C4-2B (cell line): ENCODE results near the gene KLHL22.
"Not testable (repeated sequence)": the region's sequence is repeated elsewhere in the genome, so short reads cannot be mapped to it uniquely, and the experiment has no call there.

Experiments
- H3K27ac ChIP-seq: fragments of 450-650 bp; 2 replicates; pipeline ENCODE4 v1.5.1; 2017
- ZFX ChIP-seq: fragments of 450-650 bp; IDR thresholded peaks from 2 replicates; pipeline ENCODE4 v1.6.1; 2017
- TF ChIP-seq, protein P1 (sequence below): fragments of 450-650 bp; conservative IDR thresholded peaks from 2 replicates; pipeline ENCODE4 v1.5.1; 2017; ENCODE audit warnings: mild to moderate bottlenecking

KLHL22 gene

DNA sequence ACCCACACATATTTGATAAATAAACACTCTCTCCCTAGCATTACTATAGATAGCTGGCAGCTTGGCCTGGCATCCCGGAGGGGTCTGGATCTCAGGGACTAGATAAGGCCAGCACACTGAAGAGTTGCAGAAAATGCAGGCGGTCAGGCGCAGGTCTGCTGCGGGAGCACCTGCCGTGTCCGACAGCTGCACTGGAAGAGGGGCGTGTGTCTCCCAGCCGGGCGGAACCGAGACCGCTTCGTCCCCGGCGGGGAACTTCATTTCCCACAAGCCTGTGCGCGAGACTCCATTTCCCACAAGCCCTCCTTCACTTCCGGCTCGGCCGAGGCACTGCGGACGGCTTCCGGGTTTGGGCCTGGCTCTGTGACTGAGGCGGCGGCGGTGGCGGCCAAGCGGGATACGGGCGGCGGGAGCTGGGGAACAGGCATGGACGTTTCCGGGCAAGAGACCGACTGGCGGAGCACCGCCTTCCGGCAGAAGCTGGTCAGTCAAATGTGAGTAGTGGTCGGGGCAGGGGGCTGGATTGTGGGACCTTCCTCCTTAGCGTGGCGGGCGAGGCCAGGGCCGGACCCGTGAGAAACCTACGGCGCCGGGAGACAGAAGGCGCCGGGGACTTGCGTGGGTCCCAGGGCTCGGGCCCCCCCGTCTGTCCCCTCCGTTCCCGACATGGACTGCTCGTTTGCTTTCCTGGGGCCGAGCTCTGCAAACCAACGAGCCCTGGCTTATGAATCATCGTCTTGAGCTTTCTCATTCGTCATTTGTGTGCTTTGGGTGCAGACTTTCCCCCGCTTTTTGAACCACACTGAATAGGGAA lies 11.9 kb upstream of the KLHL22 start, which contains the start of gene MED15:
Gene MED15 (plus strand): TSS at position 358 of the 814 bp plus-strand sequence. CDS start 69 bp downstream, at position 427.
- peak within 1 kb of the TSS; percentile 85 for H3K27ac ChIP-seq
- TF ChIP-seq, protein P1, sequence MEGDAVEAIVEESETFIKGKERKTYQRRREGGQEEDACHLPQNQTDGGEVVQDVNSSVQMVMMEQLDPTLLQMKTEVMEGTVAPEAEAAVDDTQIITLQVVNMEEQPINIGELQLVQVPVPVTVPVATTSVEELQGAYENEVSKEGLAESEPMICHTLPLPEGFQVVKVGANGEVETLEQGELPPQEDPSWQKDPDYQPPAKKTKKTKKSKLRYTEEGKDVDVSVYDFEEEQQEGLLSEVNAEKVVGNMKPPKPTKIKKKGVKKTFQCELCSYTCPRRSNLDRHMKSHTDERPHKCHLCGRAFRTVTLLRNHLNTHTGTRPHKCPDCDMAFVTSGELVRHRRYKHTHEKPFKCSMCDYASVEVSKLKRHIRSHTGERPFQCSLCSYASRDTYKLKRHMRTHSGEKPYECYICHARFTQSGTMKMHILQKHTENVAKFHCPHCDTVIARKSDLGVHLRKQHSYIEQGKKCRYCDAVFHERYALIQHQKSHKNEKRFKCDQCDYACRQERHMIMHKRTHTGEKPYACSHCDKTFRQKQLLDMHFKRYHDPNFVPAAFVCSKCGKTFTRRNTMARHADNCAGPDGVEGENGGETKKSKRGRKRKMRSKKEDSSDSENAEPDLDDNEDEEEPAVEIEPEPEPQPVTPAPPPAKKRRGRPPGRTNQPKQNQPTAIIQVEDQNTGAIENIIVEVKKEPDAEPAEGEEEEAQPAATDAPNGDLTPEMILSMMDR, result no peak
- TF ChIP-seq ZFX, result peak; percentile 98

DNA sequence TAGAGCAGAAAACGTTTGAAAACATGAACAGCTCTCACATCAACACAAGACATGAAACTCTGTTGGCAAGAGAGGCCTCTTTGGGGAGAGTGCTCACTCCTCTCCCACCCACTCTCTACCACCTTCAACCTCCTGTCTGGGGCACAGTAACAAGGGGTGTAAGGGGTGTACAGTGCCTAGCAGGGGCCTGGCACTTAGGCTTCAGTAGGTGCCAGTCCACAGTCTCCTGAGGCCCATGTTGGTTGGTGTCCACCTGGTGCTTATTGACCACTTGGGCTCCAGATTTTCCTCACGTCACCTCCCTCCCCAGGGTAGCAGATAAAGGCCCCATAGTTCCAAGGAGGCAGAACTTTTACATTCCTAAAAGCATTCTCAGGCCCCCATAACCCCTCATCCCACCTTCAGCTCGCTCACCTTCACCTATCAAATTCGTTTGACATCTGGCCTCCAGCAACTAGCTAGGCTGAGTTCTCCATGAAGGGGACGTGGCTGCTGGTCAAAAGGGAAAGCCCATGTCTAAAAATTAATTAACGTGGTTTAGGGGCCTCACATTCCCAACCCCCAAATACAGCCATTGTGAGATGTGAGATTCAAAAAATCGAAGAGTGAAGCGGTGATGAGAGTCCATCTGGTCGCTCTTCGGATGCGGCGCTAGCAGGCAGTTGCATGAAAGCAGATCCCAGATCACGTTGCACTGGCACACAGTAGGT lies 11.1 kb upstream of the KLHL22 start:
- no peak for TF ChIP-seq ZFX
- TF ChIP-seq, protein P1, result no peak
- H3K27ac ChIP-seq, result peak overlapping the region; percentile 85

DNA sequence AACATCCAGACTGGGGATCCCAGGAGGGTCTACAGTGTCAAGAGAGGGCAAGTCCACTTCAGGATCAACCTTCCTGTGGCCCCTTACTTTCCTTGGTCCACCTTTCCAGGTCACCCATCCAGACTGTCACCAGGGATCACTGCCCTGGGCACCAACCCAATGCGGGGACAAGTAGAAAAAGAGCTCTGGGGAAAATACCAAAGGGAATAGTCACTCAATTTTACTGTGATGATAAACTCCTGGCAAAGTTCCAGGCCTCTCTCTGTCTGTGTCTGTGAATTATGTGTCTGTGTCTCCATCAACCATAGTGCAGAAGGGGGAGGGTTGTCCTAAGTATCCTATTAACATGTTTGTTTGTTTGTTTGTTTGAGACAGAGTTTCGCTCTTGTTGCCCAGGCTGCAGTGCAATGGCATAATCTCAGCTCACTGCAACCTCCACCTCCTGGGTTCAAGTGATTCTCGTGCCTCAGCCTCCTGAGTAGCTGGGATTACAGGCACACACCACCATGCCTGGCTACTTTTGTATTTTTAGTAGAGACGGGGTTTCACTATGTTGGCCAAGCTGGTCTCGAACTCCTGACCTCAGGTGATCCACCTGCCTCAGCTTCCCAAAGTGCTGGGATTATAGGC lies 8.8 kb upstream of the KLHL22 start:
- H3K27ac ChIP-seq, result not testable (repeated sequence)

DNA sequence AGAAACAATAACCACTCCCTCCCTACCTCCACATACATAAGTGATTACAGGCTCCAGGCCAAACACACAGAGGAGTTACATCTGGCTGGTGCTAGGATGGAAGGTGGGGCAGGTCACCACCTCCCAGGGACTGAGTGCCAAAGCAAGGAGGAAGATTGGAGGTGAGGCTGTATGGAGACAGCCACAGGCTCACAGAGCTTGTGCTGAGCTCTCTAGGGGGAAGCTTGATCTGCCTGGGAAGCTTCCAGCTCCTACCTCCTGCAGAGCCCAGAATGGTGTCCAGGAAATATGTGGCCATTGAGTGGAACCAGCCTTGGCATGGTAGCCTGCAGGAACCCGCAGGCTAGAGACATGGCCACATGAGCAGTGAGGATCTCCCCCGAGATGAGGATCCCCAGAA lies 8.2 kb upstream of the KLHL22 start:
- no peak overlapping the region for H3K27ac ChIP-seq
- TF ChIP-seq ZFX, result no peak
- TF ChIP-seq, protein P1, result no peak

DNA sequence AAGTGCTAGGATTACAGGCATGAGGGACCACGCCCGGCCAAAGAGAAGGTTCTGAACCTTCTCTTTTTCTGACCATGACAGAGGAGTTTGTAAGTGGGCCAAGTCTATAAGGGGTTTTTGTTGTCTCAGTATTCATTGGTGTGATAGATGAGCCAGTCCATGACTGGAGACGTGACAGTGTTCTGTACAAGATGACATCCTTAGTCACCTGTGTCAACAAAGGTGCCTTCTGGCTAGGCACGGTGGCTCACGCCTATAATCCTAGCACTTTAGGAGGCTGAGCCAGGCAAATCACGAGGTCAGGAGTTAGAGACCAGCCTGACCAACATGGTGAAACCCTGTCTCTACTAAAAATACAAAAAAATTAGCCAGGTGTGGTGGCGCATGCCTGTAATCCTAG lies 4.2 kb upstream of the KLHL22 start:
- TF ChIP-seq, protein P1, result no peak
- TF ChIP-seq ZFX, result no peak
- H3K27ac ChIP-seq, result peak overlapping the region; percentile 36

DNA sequence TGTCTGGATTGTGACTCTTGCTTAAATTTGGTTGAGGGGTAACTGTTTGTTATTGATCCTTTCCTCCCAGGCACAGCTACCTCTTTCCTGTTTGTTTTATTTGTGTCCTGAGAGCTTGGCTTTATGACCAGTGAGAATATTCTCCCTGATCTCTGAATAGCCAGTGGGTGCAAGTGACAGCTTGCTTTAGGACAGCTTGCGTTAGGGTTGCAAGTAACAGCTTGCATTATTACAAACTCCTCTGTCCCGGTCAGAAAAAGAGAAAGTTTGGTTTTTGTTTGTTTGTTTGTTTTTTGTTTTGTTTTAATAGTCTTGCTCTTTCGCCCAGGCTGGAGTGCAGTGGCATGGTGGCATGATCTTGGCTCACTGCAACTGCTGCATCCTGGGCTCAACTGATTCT lies 3.3 kb upstream of the KLHL22 start:
- TF ChIP-seq, protein P1, result no peak
- TF ChIP-seq ZFX, result no peak
- H3K27ac ChIP-seq, result peak overlapping the region; percentile 36; the same call in 1 of the 2 replicates

DNA sequence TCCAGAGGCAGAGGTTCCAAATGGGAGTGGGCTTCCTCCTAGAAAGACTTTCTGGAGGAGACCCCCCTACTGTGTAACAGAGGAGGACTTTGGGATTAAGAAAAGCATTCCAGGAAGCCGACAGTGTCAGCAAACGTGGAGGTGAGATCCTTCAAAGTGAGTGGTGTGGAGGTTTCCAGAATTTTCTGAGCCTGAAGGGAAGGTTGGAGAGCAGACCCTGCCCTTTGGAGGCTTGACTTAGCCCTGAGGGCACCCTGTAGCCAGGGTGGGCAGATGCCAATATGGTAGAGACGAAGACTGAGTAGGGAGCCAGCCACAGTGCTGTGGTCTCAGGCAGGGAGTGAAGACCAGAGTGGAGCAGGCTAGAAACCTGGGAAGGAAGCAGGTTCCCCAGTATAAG lies 1.8 kb upstream of the KLHL22 start:
- H3K27ac ChIP-seq, result peak overlapping the region; percentile 75; the same call in 1 of the 2 replicates
- TF ChIP-seq, protein P1, result no peak
- no peak for TF ChIP-seq ZFX
